MCF 10A (cell line): ENCODE results near the gene TUT4. TPM values are rescaled to one million over a fixed set of nuclear protein-coding genes. Genes with fewer than 3 reads are reported as not detected.

Experiments
- BruUV-seq: library from RNA; stranded (reverse); fragments of 400-500 nt; replicated peaks from 2 replicates; lab custom pipeline; 2021; lab: Mats Ljungman, UMichigan
- CTCF ChIA-PET: fragments of 300-600 bp; sonication (Branson Sonifier 250); formaldehyde crosslinking; extraction: SDS; loops from one replicate; lab custom pipeline; 2021; ENCODE audit warnings: antibody characterized with exemption, inconsistent platforms; lab: Yijun Ruan, JAX
- POLR2A ChIA-PET: fragments of 300-600, 350-650 bp; sonication (Branson Sonifier 250); formaldehyde crosslinking; extraction: SDS; loops from one replicate; lab custom pipeline; 2020; ENCODE audit warnings: antibody characterized with exemption, inconsistent platforms; lab: Yijun Ruan, JAX
- DNase-seq: peaks from one replicate; pipeline ENCODE4 v3.0.0-alpha.2; 2018; ENCODE audit not compliant: unreplicated experiment
- H3K27ac Mint-ChIP-seq: one replicate; pipeline ENCODE4 v1.8.0; 2022; ENCODE audit warnings: mild to moderate bottlenecking, low read depth, mixed read lengths; ENCODE audit not compliant: unreplicated experiment
- H3K27me3 Mint-ChIP-seq: one replicate; pipeline ENCODE4 v1.8.0; 2022; ENCODE audit warnings: mixed read lengths; ENCODE audit not compliant: insufficient read depth, unreplicated experiment
- H3K36me3 Mint-ChIP-seq: one replicate; pipeline ENCODE4 v1.8.0; 2022; ENCODE audit warnings: mild to moderate bottlenecking, moderate library complexity, mixed read lengths; ENCODE audit not compliant: insufficient read depth, unreplicated experiment
- H3K4me1 Mint-ChIP-seq: one replicate; pipeline ENCODE4 v1.8.0; 2022; ENCODE audit warnings: mixed read lengths; ENCODE audit not compliant: insufficient read depth, unreplicated experiment
- H3K4me3 Mint-ChIP-seq: one replicate; pipeline ENCODE4 v1.8.0; 2022; ENCODE audit warnings: mild to moderate bottlenecking, moderate library complexity, mixed read lengths; ENCODE audit not compliant: unreplicated experiment
- H3K9me3 Mint-ChIP-seq: one replicate; pipeline ENCODE4 v1.8.0; 2022; ENCODE audit warnings: mixed read lengths; ENCODE audit not compliant: unreplicated experiment
- CTCF ChIP-seq: fragments of 200-600 bp; IDR thresholded peaks from one replicate; pipeline ENCODE4 v1.8.0; 2022; ENCODE audit warnings: antibody characterized with exemption, mild to moderate bottlenecking; ENCODE audit not compliant: unreplicated experiment
- intact Hi-C: fragments of 100-400 bp; cut with micrococcal nuclease; formaldehyde crosslinking; loops from 2 replicates; pipeline ENCODE4 v1.14.1; 2022
- total RNA-seq: library from RNA; stranded (reverse); gene quantifications from 2 replicates; pipeline ENCODE4 v1.2.3, GENCODE V29; 2022

TUT4 gene
- total RNA-seq, 1 experiment from 2014 or later, result 90.7 TPM

- intact Hi-C loops, result no loop called here
- Mint-ChIP-seq H3K36me3 (no peaks in the 10 kb centered on the region), H3K4me1 (no peaks in the 10 kb centered on the region), H3K27me3 (no peaks in the 10 kb centered on the region), H3K9me3 (no peaks in the 10 kb centered on the region), H3K27ac (no peak overlapping the region), H3K4me3 (no peak overlapping the region)
- TF ChIP-seq CTCF, result no peak
- no TSS peak for BruUV-seq
- ChIA-PET POLR2A (interaction anchor here (0.6 kb wide), 2 partner anchors 68 to 116 kb away, joined by 3 to 4 read pairs; no protein-coding TSS in a partner anchor), CTCF (no interaction called here)
- no peak for DNase-seq
These were observed 37.4 kb upstream of the TUT4 start for GRCh38 chr1:52590266-52590665.

GRCh38 chr1:52588535-52588934, 35.6 kb upstream of the TUT4 start:
- no peak for TF ChIP-seq CTCF
- H3K27me3 Mint-ChIP-seq, result no peaks in the 10 kb centered on the region
- POLR2A ChIA-PET, result no interaction called here
- CTCF ChIA-PET, result interaction anchor here (0.5 kb wide), 1 partner anchor 57 kb away, joined by 3 read pairs; no protein-coding TSS in a partner anchor
- H3K27ac Mint-ChIP-seq, result no peak overlapping the region
- DNase-seq, result no peak
- H3K4me3 Mint-ChIP-seq, result no peak overlapping the region
- no TSS peak for BruUV-seq
- H3K4me1 Mint-ChIP-seq, result no peaks in the 10 kb centered on the region
- intact Hi-C loops, result no loop called here
- peaks cover 7% of the 10 kb centered on the region for H3K36me3 Mint-ChIP-seq
- H3K9me3 Mint-ChIP-seq, result no peaks in the 10 kb centered on the region

GRCh38 chr1:52588027-52588426, 35.1 kb upstream of the TUT4 start:
- no peak overlapping the region for H3K27ac Mint-ChIP-seq
- H3K9me3 Mint-ChIP-seq, result no peaks in the 10 kb centered on the region
- ChIA-PET POLR2A (no interaction called here), CTCF (no interaction called here)
- H3K4me1 Mint-ChIP-seq, result no peaks in the 10 kb centered on the region
- no TSS peak for BruUV-seq
- no peak for DNase-seq
- no peak overlapping the region for H3K4me3 Mint-ChIP-seq
- TF ChIP-seq CTCF, result no peak
- peaks cover 7% of the 10 kb centered on the region for H3K36me3 Mint-ChIP-seq
- no peaks in the 10 kb centered on the region for H3K27me3 Mint-ChIP-seq
- intact Hi-C loops, result no loop called here

GRCh38 chr1:52585474-52585873, 32.6 kb upstream of the TUT4 start:
- no TSS peak for BruUV-seq
- DNase-seq, result peak; percentile 52
- ChIA-PET POLR2A (interaction anchor here (0.5 to 1.3 kb wide), 5 partner anchors 8 to 63 kb away, joined by 3 to 5 read pairs (median 4); partner anchors contain the start of gene TUT4), CTCF (no interaction called here)
- H3K9me3 Mint-ChIP-seq, result no peaks in the 10 kb centered on the region
- no peak overlapping the region for H3K27ac Mint-ChIP-seq
- H3K4me3 Mint-ChIP-seq, result no peak overlapping the region
- TF ChIP-seq CTCF, result no peak
- no peaks in the 10 kb centered on the region for H3K27me3 Mint-ChIP-seq
- H3K4me1 Mint-ChIP-seq, result no peaks in the 10 kb centered on the region
- peaks cover 7% of the 10 kb centered on the region for H3K36me3 Mint-ChIP-seq
- intact Hi-C loops, result no loop called here
